Sigmoid colon (tissue), 4 donors: ENCODE results near the gene GFOD2.

Experiments used
- EP300 ChIP-seq, 4 donors: sonication (generic); formaldehyde crosslinking; IDR thresholded peaks; one replicate each; pipeline ENCODE4 v1.6.1; 2017; ENCODE audit warnings: antibody characterized with exemption in 4 of 4
- POLR2A ChIP-seq, 2 donors: fragments of 450-650 bp; IDR thresholded peaks; one replicate each; pipeline ENCODE4 v1.6.1; 2016; ENCODE audit warnings: antibody characterized with exemption in 2 of 2, mild to moderate bottlenecking in 2 of 2, moderate library complexity in 2 of 2
- TF ChIP-seq, protein P1 (sequence below), 4 experiments: fragments of 450-650 bp in 3 of 4; fragments of 200-600 bp in 1 of 4; IDR thresholded peaks; one replicate each; pipeline ENCODE4 v1.5.1; 2016 to 2019; ENCODE audit warnings: antibody characterized with exemption in 4 of 4, mild to moderate bottlenecking in 3 of 4, moderate library complexity in 2 of 4

DNA sequence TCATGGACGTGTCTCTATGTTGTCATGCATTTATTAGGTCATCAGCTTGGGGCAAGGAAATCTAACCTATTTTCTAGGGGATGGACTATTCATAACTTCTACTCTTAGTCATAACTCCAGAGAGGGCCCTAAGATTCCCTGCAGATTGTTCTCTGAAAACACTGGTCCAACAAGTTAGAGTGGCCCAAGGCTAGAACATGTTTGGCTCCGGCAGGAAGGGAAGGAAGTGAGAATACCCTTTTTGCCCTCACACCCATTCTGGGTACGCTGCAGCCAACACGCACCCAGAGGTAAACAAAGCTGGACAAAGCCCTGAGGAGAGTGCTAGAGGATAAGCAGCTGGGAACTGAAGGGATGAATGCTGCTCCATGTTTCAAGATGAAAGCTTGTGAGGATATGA lies 42.6 kb downstream of the GFOD2 start:
- TF ChIP-seq POLR2A (IDR thresholded peaks at IDR 0.05) (no peak), EP300 (IDR thresholded peaks at IDR 0.05) (no peak)
- TF ChIP-seq, protein P1, sequence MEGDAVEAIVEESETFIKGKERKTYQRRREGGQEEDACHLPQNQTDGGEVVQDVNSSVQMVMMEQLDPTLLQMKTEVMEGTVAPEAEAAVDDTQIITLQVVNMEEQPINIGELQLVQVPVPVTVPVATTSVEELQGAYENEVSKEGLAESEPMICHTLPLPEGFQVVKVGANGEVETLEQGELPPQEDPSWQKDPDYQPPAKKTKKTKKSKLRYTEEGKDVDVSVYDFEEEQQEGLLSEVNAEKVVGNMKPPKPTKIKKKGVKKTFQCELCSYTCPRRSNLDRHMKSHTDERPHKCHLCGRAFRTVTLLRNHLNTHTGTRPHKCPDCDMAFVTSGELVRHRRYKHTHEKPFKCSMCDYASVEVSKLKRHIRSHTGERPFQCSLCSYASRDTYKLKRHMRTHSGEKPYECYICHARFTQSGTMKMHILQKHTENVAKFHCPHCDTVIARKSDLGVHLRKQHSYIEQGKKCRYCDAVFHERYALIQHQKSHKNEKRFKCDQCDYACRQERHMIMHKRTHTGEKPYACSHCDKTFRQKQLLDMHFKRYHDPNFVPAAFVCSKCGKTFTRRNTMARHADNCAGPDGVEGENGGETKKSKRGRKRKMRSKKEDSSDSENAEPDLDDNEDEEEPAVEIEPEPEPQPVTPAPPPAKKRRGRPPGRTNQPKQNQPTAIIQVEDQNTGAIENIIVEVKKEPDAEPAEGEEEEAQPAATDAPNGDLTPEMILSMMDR (IDR thresholded peaks at IDR 0.05) = no peak
